Activated CD8-positive, alpha-beta memory T cell treated with anti-CD3 and anti-CD28 coated beads for 1 hour (primary cell): ENCODE results near the gene KSR2.

Source experiments
- DNase-seq, 2 donors: peaks; one replicate each; pipeline ENCODE4 v3.0.0-alpha.2; 2020; ENCODE audit warnings: low read depth in 1 of 2; ENCODE audit errors: extremely low read depth in 1 of 2

The KSR2 gene

GRCh38 chr12:117968151-117968789, 520 bp downstream of the KSR2 start:
- no peak for DNase-seq

- no peak for DNase-seq
These were observed 1.3 kb downstream of the KSR2 start for GRCh38 chr12:117967512-117967911.

GRCh38 chr12:117967043-117967442, 1.7 kb downstream of the KSR2 start:
- no peak for DNase-seq

GRCh38 chr12:117966511-117966910, 2.3 kb downstream of the KSR2 start:
- DNase-seq: no peak

GRCh38 chr12:117963836-117964235, 5.0 kb downstream of the KSR2 start:
- no peak for DNase-seq

- DNase-seq: no peak
These were observed 31.9 kb downstream of the KSR2 start for GRCh38 chr12:117936722-117937484.

- no peak for DNase-seq
These were observed 35.2 kb downstream of the KSR2 start for GRCh38 chr12:117933545-117933944.

GRCh38 chr12:117926391-117926899, 42.3 kb downstream of the KSR2 start:
- DNase-seq: no peak

GRCh38 chr12:117921929-117922777, 46.6 kb downstream of the KSR2 start:
- DNase-seq: no peak

GRCh38 chr12:117919479-117919878, 49.3 kb downstream of the KSR2 start:
- no peak for DNase-seq

- DNase-seq: no peak
These were observed 54.1 kb downstream of the KSR2 start for GRCh38 chr12:117914686-117915085.

- no peak for DNase-seq
These were observed 56.0 kb downstream of the KSR2 start for GRCh38 chr12:117912756-117913155.

- DNase-seq: no peak
These were observed 60.4 kb downstream of the KSR2 start for GRCh38 chr12:117908411-117908810.

GRCh38 chr12:117907108-117907689, 61.6 kb downstream of the KSR2 start:
- no peak for DNase-seq

GRCh38 chr12:117904051-117904450, 64.7 kb downstream of the KSR2 start:
- no peak for DNase-seq

GRCh38 chr12:117903110-117903840, 65.5 kb downstream of the KSR2 start:
- DNase-seq: no peak

- no peak for DNase-seq
These were observed 67.2 kb downstream of the KSR2 start for GRCh38 chr12:117901631-117902030.

- no peak for DNase-seq
These were observed 68.2 kb downstream of the KSR2 start for GRCh38 chr12:117900561-117900960.

- no peak for DNase-seq
These were observed 71.2 kb downstream of the KSR2 start for GRCh38 chr12:117897372-117898161.

- no peak for DNase-seq
These were observed 72.8 kb downstream of the KSR2 start for GRCh38 chr12:117896009-117896408.
